Stimulated activated CD8-positive, alpha-beta memory T cell treated with anti-CD3 and anti-CD28 coated beads, Interleukin-15, amount 100 ng/mL, for 48 hours (primary cell): Measurements from ENCODE around the gene IRAK1.
"Not testable (repeated sequence)": the region's sequence is repeated elsewhere in the genome, so short reads cannot be mapped to it uniquely, and the experiment has no call there.

Experiments
- DNase-seq, 2 donors: peaks; one replicate each; pipeline ENCODE4 v3.0.0-alpha.2; 2020; ENCODE audit warnings: low read depth in 2 of 2

IRAK1 gene

DNA sequence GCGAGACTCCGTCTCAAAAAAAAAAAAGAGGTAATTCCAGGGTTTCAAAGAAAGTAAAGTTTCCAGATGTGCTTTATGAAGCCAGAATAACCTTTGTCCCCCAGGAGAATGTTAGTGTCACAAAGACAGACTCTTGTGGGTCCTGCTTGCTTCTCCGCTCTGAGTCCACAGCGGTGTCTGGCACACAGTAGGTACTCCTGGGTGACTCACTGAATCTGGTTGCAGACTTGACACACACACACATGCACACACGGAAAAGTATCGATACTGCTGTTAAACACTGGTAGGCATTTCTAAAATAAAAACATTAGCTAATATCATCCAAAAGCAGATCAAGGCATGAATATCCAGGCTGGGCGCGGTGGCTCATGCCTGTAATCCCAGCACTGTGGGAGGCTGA, 24.2 kb downstream of the IRAK1 start:
- DNase-seq, result no peak

- not testable (repeated sequence) for DNase-seq
These were observed 25.3 kb downstream of the IRAK1 start for GRCh38 chrX:153994398-153994797.

- no peak for DNase-seq
These were observed 25.7 kb downstream of the IRAK1 start for GRCh38 chrX:153993978-153994377.

GRCh38 chrX:153993079-153993478, 26.6 kb downstream of the IRAK1 start:
- DNase-seq, result no peak

- DNase-seq, result no peak
These were observed 27.5 kb downstream of the IRAK1 start for GRCh38 chrX:153992180-153992579.

DNA sequence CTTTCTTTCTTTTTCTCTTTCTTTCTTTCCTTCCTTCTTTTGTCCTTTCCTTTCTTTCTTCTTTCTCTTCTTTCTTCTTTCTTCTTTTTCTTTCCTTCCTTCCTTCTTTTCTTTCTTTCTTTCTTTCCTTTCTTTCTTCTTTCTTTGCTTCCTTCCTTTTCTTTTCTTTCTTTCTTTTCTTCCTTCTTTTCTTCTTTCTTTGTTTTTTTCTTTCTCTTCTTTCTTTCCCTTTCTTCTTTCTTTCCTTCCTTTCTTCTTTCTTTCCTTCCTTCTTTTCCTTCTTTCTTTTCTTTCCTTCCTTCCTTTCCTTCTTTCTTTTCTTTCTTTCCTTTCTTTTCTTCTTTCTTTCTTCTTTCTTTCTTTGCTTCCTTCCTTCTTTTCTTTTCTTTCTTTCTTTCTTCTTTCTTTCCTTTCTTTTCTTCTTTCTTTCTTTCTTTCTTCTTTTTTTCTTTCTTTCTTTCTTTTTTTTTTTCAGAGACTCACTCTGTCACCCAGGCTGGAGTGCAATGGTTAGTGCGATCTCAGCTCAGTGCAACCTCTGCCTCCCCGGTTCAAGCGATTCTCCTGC, 28.6 kb downstream of the IRAK1 start:
- no peak for DNase-seq

GRCh38 chrX:153989973-153990655, 29.6 kb downstream of the IRAK1 start:
- no peak for DNase-seq

GRCh38 chrX:153988493-153988892, 31.2 kb downstream of the IRAK1 start:
- no peak for DNase-seq

DNA sequence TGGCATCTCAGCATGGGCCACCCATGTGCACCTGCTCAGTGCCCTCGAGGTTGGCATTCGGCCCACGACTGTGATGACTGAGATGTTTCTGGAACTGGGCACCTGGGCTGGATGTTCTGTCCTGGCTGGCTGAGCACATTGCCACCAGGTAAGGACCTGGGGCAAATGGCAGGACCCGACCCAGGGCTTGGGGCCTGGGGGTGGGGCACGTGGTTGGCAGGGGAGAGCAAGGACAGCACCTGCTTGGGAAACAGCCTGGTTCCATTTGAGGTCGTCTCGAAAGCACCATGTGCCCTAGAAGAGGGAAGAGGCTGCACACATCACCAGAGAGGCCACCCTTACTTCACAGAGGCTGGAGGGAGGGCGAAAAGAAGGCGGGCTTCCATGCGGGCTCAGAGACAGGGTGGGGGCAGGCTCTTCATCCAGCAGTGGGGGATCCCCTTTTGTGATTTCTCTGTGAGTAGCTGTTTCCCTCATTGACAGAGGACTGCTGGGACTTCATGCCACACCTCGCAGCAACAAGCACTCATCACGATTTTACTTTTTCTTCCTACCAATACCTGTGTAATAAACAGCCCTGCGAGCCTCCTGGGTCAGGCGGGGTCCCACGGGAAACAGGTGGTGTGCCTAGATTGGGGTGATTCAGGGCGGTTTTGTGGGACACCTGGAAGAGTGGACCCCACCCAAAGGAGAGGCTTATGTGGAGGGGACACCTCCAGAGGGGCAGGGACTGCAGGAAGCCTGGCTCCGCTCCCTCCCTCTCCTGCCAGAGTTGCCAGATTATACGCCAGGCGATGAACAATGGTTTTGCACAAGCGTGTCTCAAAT, 35.1 kb downstream of the IRAK1 start:
- no peak for DNase-seq

DNA sequence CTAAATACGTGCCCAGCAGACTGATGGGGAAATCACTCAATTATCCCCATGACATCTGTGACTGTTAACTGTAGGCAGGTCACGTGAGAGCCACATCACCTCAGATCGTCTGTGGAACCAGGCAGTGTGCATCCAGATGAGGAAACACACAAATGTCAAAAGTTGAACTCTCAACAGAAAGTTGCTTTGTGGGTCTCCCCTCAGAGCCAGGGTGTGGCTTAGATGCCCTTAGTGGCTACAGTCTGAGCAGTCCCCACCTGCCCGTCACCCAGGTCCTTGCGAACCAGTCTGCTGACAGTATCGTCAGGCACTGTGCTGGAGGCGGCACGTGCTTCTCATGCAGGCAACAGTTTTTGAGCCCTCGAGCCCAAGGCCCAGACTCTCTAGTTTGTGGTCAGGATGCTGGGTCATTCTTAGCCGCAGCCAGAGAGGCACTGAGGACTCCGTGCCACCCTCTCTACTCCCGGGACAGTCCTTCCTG, 36.3 kb downstream of the IRAK1 start:
- no peak for DNase-seq

DNA sequence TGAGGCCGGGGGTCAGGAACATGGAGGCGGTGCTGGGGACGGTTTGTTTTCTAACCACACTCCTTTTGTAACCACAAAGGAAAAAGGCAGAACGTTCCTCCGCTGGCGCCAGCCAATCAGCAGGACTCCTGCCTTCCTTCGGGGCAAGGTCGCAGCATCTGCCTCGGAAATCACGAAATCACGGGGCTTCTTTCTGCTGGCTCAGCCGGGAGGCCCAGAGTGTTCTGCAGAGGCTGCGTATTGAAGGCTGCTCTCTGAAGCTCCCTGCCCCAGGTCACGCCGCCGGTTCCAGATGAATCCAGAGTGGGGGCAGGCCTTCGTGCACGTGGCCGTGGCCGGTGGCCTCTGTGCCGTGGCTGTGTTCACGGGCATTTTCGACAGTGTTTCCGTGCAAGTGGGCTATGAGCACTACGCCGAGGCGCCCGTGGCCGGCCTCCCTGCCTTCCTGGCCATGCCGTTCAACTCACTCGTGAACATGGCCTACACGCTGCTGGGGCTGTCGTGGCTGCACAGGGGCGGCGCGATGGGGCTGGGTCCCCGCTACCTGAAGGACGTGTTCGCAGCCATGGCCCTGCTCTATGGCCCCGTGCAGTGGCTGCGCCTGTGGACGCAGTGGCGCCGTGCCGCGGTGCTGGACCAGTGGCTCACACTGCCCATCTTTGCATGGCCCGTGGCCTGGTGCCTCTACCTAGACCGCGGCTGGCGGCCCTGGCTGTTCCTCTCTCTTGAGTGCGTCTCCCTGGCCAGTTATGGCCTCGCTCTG, 37.8 kb downstream of the IRAK1 start:
- DNase-seq, result peak; percentile 59 to 66

DNA sequence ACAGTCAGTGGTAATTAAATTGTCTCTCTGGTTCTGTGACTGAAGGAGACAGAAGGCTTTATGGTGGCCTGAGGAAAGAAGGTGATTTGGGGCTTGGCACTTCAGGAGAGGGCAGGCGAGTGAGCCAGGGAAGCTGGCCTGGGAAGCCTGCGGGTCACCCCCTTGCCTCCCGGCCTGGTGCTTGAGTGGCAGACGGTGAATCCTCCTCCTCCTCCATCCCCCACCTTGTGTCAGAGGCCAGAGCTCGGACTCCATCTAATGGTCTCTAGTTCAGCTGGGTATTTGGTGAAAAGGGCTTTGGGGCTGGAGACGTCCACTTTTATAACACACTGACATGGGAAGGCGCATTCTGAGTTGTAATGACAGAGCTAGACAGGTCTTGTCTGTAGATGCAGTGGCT, 38.5 kb downstream of the IRAK1 start:
- no peak for DNase-seq

- DNase-seq, result not testable (repeated sequence)
These were observed 39.3 kb downstream of the IRAK1 start for GRCh38 chrX:153980394-153980793.

GRCh38 chrX:153974726-153975286, 44.9 kb downstream of the IRAK1 start:
- DNase-seq, result no peak

DNA sequence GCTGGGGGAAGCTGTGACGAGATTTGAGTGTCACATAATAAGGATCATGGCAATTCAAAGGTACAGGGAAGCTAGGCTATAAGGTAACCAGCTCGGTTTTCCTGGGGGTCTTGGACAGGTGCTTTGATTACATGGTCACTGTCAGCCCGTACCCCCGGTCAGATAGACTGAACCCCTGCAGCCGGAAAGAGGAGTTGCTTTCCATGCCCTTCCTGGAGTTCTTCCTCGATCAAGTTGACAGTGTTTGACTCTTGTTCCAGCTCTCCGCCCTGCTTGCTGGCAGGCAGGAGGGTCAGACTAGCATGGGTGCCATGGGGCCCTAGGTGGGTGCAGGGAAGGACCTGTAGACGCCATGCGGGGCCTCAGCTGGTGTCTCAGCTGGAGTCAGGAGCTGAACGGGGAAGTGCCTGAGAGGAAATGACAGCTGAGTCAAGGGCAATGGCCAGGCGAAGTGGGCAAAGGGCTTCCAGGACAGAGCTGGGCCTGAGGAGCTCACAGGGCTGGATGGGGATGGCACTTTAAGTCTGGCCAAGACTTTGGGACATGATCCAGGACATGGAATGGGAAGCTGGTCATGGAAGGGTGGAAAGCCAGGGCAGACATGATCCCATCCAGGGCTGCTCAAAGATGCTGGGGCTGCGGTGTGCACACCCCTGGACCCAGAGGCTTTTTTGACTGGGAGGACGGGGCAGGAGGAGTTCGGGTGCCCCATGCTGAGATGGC, 45.5 kb downstream of the IRAK1 start:
- DNase-seq, result no peak

DNA sequence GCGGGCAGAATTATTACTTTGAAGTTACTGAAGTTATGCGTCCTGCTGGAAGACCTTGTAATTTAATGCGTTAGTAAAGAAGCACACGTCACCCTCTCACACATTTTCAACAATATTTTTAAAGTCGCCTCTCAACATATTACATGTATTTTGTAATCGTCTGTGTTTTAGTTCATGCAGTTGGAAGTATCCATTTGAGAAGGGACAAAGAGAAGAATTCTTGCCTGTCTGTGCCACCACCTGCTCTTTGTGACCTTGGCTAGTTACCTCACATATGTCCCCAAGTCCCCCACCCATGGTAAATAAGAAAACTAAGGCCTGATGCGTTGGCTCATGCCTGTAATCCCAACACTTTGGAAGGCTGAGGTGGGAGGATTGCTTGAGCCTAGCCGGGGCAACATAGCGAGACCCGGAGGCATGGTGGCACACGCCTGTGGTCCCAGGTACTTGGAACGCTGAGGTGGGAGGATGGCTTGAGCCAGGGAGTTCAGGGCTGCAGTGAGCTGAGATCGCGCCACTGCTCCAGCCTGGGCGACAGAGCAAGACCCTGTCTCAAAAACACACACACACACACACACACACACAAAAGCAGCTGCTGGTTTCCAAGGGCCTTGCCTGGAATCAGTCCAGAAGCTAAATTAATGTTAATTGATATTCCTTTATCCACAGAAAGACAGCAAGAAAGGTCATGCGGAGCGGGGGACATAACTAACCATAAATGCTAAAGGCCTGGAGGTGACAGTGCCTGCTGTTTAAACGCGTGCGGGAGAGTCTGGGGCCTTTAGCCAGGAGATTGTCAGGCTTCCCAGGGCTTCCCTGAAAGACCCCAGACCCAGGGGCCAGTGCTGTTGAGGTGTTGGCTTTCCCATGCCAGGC, 46.3 kb downstream of the IRAK1 start:
- DNase-seq, result no peak

DNA sequence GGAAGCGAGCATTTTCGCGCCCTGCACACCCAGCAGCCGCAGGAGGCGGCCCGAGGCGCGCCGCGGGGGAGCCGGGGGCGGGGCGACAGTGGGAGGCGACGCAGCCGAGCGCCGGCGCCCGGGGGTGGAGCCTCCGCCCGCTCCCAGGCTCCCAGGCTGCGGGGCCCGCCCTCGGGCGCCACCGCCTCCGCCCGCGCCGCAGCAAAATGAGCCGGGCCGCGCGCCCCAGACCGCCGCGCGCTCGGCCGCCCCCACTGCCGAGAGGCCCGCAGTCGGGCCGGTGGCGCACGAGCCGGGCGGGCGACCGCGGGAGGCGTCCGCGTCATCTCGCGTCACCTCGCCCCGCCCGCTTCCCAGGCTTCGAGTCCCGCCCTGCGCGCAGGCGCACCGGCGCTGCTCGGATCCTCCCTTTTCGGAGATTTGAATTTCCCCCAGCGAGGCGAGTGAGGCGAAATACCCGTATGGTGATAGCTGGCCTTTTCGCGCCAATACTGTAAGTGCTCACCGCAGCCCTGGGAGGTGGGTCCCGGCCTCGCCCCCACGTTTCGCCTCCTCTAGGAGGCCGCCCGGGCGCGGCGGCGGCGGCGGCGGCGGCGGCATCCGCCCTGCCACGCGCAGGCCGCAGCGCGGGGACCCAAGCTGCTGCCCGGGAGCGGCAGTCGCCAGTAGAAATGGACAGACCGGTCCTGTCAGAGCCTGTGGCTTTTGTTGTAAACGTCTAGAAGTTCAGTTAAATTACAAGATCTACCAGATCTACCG, 47.2 kb downstream of the IRAK1 start, which contains the start of gene TMEM187:
Gene TMEM187 (plus strand): TSS at position 387 of the 759 bp plus-strand sequence. CDS start 9,309 bp downstream, outside the sequence.
- peak; percentile 85 to 88 for DNase-seq

GRCh38 chrX:153971450-153972367, 48.0 kb downstream of the IRAK1 start, which contains the start of gene HCFC1:
Gene HCFC1, minus strand, starts transcription at chrX:153971818. Its CDS starts 978 bp downstream, at chrX:153970840.
- DNase-seq, result peak; percentile 79 to 89
